Pancreas (tissue), 10 donors: ENCODE data around the gene LSR. TPM values are rescaled to one million over a fixed set of nuclear protein-coding genes. Genes with fewer than 3 reads are reported as not detected.
A peak's percentile ranks its signal among the peaks of the same experiment; 100 is the strongest.

Source experiments
- ATAC-seq, 4 donors: fragments of 200-7000 bp; cut with Tn5 transposase; one replicate each; pipeline versions ENCODE4 v1.8.0 to v1.9.1; 2020; ENCODE audit warnings: mild to moderate bottlenecking in 4 of 4, moderate library complexity in 4 of 4
- DNase-seq, 6 donors: peaks; one replicate each; pipeline ENCODE4 v3.0.0-alpha.2; 2020
- FAIRE-seq: peaks from 2 replicates; lab custom pipeline; 2012; peaks lifted over from hg19 to GRCh38; lab: Jason Lieb, UNC
- H3K27ac ChIP-seq, 4 donors: fragments of 200-600 bp; sonication (generic); 1 replicate in 3 of 4; 2 replicates in 1 of 4; pipeline versions ENCODE4 v1.5.0 to v1.8.0; 2020
- H3K27me3 ChIP-seq, 4 donors: fragments of 200-600 bp; one replicate each; pipeline ENCODE4 v1.8.0; 2021
- H3K36me3 ChIP-seq, 3 donors: fragments of 200-600 bp; sonication (generic) in 1 of 3; one replicate each; pipeline versions ENCODE4 v1.5.0 to v1.8.0; 2020 to 2021
- H3K4me1 ChIP-seq, 3 donors: fragments of 200-600 bp; one replicate each; pipeline ENCODE4 v1.8.0; 2021
- H3K4me3 ChIP-seq, 4 donors: fragments of 200-600 bp; sonication (generic) in 2 of 4; one replicate each; pipeline versions ENCODE4 v1.5.0 to v1.8.0; 2020 to 2021
- H3K9me3 ChIP-seq, 4 donors: fragments of 200-600 bp; one replicate each; pipeline ENCODE4 v1.8.0; 2021
- WGBS, 2 donors: extraction: QIAGEN DNeasy Blood & Tissue Kit; methylation state at CpG; one replicate each; pipeline ENCODE4 v1.1.7; 2013; 5-methylcytosine and 5-hydroxymethylcytosine counted together
- intact Hi-C, 3 donors: fragments of 100-400 bp; cut with DNase I; formaldehyde crosslinking; loops; one replicate each; pipeline versions ENCODE4 v1.11.1 to v1.14.2; 2022
- polyA plus RNA-seq, 2 donors: library from polyadenylated mRNA; stranded (reverse); fragments of 200-250 nt; gene quantifications; one replicate each; pipeline ENCODE4 v1.2.3, GENCODE V29; 2013
- total RNA-seq, 6 donors: library from RNA; stranded (reverse); fragmentation: NEBNext Ultra II Directional in 4 of 6; extraction: Animal tissue kit (Norgen Biotek cat#: 25700) in 4 of 6; gene quantifications; one replicate each; pipeline versions ENCODE4 v1.2.1 to v1.2.4, GENCODE V29; 2021 to 2023
- TF ChIP-seq, protein P1 (sequence below), 4 donors: fragments of 200-600 bp; sonication (generic) in 3 of 4; IDR thresholded peaks; one replicate each; pipeline versions ENCODE4 v1.5.0 to v1.8.0; 2021; ENCODE audit warnings: antibody characterized with exemption in 4 of 4
- donor health status: healthy with polysubstance abuse.
- donor health status: DM: no; HTN: no; CAD: no; lungs with moderate emphysema.
- donor health status: DM: no; HTN: no; CAD: no.
- donor health status: control.
- donor health status: control.
- donor health status: Bipolar disorder and iron deficiency.
- donor health status: DM: yes; HTN: yes; CAD: no.
- donor health status: DM: no; HTN: no; CAD: no.
- donor health status: DM: no; HTN: no; CAD: no.
- donor health status: DM: yes; HTN: yes; CAD: no.

The LSR gene
- total and polyA plus RNA-seq, 8 donors, result 46.1 to 103 (median 66.9) TPM

DNA sequence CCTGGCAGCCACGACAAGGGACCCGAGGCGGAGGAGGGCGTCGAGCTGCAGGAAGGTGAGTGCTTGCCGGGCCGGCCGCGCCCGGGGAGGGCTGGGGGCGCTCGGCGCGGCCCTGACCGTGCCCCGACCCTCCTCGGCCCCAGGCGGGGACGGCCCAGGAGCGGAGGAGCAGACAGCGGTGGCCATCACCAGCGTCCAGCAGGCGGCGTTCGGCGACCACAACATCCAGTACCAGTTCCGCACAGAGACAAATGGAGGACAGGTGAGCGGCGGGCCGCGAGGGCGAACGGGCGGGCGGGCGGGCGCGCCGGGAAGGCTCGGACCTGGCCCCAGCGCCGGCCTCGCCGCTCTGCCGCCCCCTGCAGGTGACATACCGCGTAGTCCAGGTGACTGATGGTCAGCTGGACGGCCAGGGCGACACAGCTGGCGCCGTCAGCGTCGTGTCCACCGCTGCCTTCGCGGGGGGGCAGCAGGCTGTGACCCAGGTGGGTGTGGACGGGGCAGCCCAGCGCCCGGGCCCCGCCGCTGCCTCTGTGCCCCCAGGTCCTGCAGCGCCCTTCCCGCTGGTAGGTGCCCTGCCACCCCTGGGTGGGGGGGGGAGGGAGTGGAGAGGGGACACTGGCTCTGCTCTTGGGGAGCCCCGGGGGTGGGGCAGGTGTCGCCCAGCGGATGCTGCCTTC is 20.8 kb downstream of the LSR start:
- DNase-seq (peak; percentile 88 to 99 (median 94)), FAIRE-seq (no peak), ATAC-seq (peak; percentile 57 to 68 (median 66))
- Histone ChIP-seq H3K36me3 (peaks cover 0 to 24% (median 9%) of the 10 kb centered on the region in 3 donors), H3K27me3 (no peaks in the 10 kb centered on the region), H3K9me3 (no peaks in the 10 kb centered on the region), H3K4me3 (peak overlapping the region; percentile 44 to 73 (median 65)), H3K27ac (peak overlapping the region; percentile 80 to 95 (median 90)), H3K4me1 (peaks cover 13 to 16% (median 15%) of the 10 kb centered on the region in 3 donors)
- intact Hi-C loops, result loop anchor here in 1 of 3 donors (5.0 kb wide), 1 partner anchor 117 kb away; the partner anchor contains the start of gene FXYD5
- TF ChIP-seq, protein P1, sequence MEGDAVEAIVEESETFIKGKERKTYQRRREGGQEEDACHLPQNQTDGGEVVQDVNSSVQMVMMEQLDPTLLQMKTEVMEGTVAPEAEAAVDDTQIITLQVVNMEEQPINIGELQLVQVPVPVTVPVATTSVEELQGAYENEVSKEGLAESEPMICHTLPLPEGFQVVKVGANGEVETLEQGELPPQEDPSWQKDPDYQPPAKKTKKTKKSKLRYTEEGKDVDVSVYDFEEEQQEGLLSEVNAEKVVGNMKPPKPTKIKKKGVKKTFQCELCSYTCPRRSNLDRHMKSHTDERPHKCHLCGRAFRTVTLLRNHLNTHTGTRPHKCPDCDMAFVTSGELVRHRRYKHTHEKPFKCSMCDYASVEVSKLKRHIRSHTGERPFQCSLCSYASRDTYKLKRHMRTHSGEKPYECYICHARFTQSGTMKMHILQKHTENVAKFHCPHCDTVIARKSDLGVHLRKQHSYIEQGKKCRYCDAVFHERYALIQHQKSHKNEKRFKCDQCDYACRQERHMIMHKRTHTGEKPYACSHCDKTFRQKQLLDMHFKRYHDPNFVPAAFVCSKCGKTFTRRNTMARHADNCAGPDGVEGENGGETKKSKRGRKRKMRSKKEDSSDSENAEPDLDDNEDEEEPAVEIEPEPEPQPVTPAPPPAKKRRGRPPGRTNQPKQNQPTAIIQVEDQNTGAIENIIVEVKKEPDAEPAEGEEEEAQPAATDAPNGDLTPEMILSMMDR (IDR thresholded peaks at IDR 0.05), result peak; percentile 83 to 94 (median 90)
- 1% methylated on average over 28 to 66 of the region's 66 CpGs for WGBS, 2 donors

DNA sequence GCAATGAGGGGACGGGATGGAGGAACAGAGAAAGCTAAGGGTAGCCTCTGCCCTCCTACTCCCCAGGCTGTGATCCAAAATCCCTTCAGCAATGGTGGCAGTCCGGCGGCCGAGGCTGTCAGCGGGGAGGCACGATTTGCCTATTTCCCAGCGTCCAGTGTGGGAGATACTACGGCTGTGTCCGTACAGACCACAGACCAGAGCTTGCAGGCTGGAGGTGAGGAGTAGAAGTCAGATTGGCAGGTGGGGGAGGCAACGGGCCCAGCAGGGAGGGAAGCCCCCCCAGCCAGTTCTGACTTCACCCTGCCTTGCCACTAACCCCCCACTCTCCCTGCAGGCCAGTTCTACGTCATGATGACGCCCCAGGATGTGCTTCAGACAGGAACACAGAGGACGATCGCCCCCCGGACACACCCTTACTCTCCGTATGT is 21.6 kb downstream of the LSR start:
- H3K9me3 ChIP-seq, result no peaks in the 10 kb centered on the region
- FAIRE-seq, result no peak
- ATAC-seq, result no peak
- H3K36me3 ChIP-seq, result peaks cover 0 to 24% (median 9%) of the 10 kb centered on the region in 3 donors
- peak overlapping the region in 2 of 4 donors; percentile 71 to 73 for H3K4me3 ChIP-seq
- H3K27ac ChIP-seq, result peak overlapping the region in 1 of 4 donors; percentile 80
- WGBS, 2 donors, result 88 to 91% methylated on average over 16 of the region's 16 CpGs
- intact Hi-C loops, result no loop called here
- peak in 2 of 6 donors; percentile 37 to 61 for DNase-seq
- H3K27me3 ChIP-seq, result no peaks in the 10 kb centered on the region
- H3K4me1 ChIP-seq, result peaks cover 9 to 12% (median 11%) of the 10 kb centered on the region in 3 donors
- TF ChIP-seq, protein P1 (IDR thresholded peaks at IDR 0.05), result no peak

- intact Hi-C loops, result no loop called here
- 78 to 81% methylated on average over 7 of the region's 7 CpGs for WGBS, 2 donors
- TF ChIP-seq, protein P1 (IDR thresholded peaks at IDR 0.05), result no peak
- Histone ChIP-seq H3K27ac (no peak overlapping the region), H3K9me3 (no peaks in the 10 kb centered on the region), H3K36me3 (peaks cover 0 to 33% (median 10%) of the 10 kb centered on the region in 3 donors), H3K27me3 (no peaks in the 10 kb centered on the region), H3K4me3 (no peak overlapping the region), H3K4me1 (peaks cover 6 to 7% (median 6%) of the 10 kb centered on the region in 3 donors)
- ATAC-seq (no peak), DNase-seq (peak in 1 of 6 donors; percentile 23), FAIRE-seq (no peak)
Observed at GRCh38 chr19:35271546-35271945, 22.7 kb downstream of the LSR start.

GRCh38 chr19:35272122-35272719 is 23.4 kb downstream of the LSR start:
- ATAC-seq (no peak), FAIRE-seq (no peak), DNase-seq (no peak)
- Histone ChIP-seq H3K4me1 (peaks cover 3 to 7% (median 6%) of the 10 kb centered on the region in 3 donors), H3K4me3 (no peak overlapping the region), H3K36me3 (peaks cover 0 to 38% (median 12%) of the 10 kb centered on the region in 3 donors), H3K9me3 (no peaks in the 10 kb centered on the region), H3K27ac (no peak overlapping the region), H3K27me3 (no peaks in the 10 kb centered on the region)
- TF ChIP-seq, protein P1 (IDR thresholded peaks at IDR 0.05), result no peak
- WGBS, 2 donors, result 91% methylated on average over 16 of the region's 16 CpGs
- intact Hi-C loops, result no loop called here
